H1 (cell line): ENCODE measurements around the gene RFFL. TPM values are rescaled to one million over a fixed set of nuclear protein-coding genes. Genes with fewer than 3 reads are reported as not detected.

Source experiments
- CHD2 ChIP-seq: IDR thresholded peaks from 2 replicates; pipeline ENCODE4 v1.6.1; 2012; ENCODE audit warnings: low read length, improper control_type of control experiment
- POLR2A ChIP-seq, 2 experiments: IDR thresholded peaks; 1 replicate in 1 of 2; 2 replicates in 1 of 2; pipeline ENCODE4 v1.6.1; 2011; ENCODE audit warnings: low read depth in 2 of 2, low read length in 2 of 2, mild to moderate bottlenecking in 2 of 2; ENCODE audit errors: control extremely low read depth in 1 of 2
- RFX5 ChIP-seq: IDR thresholded peaks from 2 replicates; pipeline ENCODE4 v1.6.1; 2011; ENCODE audit warnings: low read depth, low read length, improper control_type of control experiment, borderline replicate concordance
- RNF2 ChIP-seq: fragments of 200-900, 300-1000 bp; sonication (generic); IDR thresholded peaks from 2 replicates; pipeline ENCODE4 v1.7.1; 2016; ENCODE audit warnings: borderline replicate concordance, low read depth, mild to moderate bottlenecking, antibody characterized with exemption, low read length; ENCODE audit not compliant: poor library complexity, severe bottlenecking; ENCODE audit errors: missing control alignments
- SAP30 ChIP-seq: fragments of 300-600 bp; sonication (generic); IDR thresholded peaks from 2 replicates; pipeline ENCODE4 v1.7.1; 2012; ENCODE audit warnings: low read length, moderate library complexity, mild to moderate bottlenecking, inconsistent platforms; ENCODE audit not compliant: insufficient read depth, insufficient replicate concordance
- SP1 ChIP-seq: IDR thresholded peaks from 2 replicates; pipeline ENCODE4 v1.6.1; 2011; ENCODE audit warnings: low read depth, low read length
- TAF7 ChIP-seq: optimal IDR thresholded peaks from 2 replicates; pipeline ENCODE3; 2011; ENCODE audit warnings: low read depth, mild to moderate bottlenecking, inconsistent platforms, low read length, moderate library complexity, borderline replicate concordance
- ZNF274 ChIP-seq: IDR thresholded peaks from 2 replicates; pipeline ENCODE4 v1.7.0; 2012; ENCODE audit warnings: low read length, borderline replicate concordance; ENCODE audit errors: extremely low read depth
- polyA plus RNA-seq, 7 experiments: library from polyadenylated mRNA; depleted of rRNA in 3 of 7; stranded (reverse) in 5 of 7; unstranded in 2 of 7; fragments of >200 nt in 5 of 7; fragments of 200-250 nt in 2 of 7; gene quantifications; 1 replicate in 5 of 7; 2 replicates in 1 of 7; 4 replicates in 1 of 7; pipeline versions ENCODE4 v1.2.1 to v1.2.3, GENCODE V29; 2011 to 2013; ENCODE audit warnings: missing spikeins in 2 of 7, mixed read lengths in 2 of 7
- total RNA-seq: library from RNA; stranded (reverse); fragmentation: NEBNext Ultra II Directional; extraction: Animal tissue kit (Norgen Biotek cat#: 25700); gene quantifications from 2 replicates; pipeline ENCODE4 v1.2.1, GENCODE V29; 2021
- TF ChIP-seq, protein P1 (sequence below): fragments of 300-600 bp; sonication (generic); IDR thresholded peaks from 2 replicates; pipeline ENCODE4 v1.7.1; 2012; ENCODE audit warnings: low read length, moderate library complexity, mild to moderate bottlenecking, inconsistent platforms; ENCODE audit not compliant: insufficient replicate concordance
- TF ChIP-seq, protein P2 (sequence below): IDR thresholded peaks from 2 replicates; pipeline ENCODE4 v1.6.1; 2012; ENCODE audit warnings: inconsistent platforms

RFFL gene
- total and polyA plus RNA-seq, 2 of the 8 experiments (the other 6 are each of a cell fraction or from before 2014, with no cell fraction given) = 14.0 to 24.5 TPM

DNA sequence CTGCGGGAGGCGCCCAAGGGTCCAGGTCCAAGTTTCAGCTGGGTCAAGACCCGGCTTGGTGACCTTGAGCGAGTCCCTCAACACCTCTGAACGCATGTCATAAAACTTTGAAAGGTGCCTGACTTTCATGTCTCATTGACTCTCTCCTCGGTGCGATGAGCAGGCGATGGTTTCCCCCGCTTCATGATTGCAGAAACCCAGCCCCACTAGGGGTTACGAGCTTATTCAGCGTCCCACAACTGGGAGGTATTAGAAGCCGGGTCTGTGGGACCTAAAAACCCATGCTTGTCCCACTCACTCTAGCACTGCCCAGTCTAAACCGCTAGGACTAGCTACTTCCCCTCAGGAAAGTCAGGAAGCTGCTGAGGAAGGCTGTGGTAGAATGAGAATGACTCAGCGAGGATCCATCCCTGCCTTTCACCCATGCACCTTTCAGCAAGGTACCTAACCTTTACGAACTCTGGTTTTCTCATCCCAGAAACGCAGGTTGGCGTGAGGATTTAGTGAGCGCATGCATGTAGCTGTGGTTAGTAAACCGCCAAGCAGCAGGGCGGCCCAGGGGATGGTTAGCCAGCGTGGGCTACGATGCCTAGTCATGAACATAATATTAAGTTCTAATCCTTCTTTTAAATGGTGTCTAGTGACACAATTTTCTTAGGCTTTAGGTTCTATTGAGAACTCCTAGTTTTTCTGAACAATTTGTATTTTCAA lies 26.2 kb upstream of the RFFL start (continued):
- peak; percentile 2 for TF ChIP-seq TAF7
- no peak for TF ChIP-seq RFX5
- no peak for TF ChIP-seq SP1
- TF ChIP-seq RNF2 = no peak
- no peak for TF ChIP-seq CHD2
- TF ChIP-seq ZNF274 = no peak
- TF ChIP-seq, protein P1, sequence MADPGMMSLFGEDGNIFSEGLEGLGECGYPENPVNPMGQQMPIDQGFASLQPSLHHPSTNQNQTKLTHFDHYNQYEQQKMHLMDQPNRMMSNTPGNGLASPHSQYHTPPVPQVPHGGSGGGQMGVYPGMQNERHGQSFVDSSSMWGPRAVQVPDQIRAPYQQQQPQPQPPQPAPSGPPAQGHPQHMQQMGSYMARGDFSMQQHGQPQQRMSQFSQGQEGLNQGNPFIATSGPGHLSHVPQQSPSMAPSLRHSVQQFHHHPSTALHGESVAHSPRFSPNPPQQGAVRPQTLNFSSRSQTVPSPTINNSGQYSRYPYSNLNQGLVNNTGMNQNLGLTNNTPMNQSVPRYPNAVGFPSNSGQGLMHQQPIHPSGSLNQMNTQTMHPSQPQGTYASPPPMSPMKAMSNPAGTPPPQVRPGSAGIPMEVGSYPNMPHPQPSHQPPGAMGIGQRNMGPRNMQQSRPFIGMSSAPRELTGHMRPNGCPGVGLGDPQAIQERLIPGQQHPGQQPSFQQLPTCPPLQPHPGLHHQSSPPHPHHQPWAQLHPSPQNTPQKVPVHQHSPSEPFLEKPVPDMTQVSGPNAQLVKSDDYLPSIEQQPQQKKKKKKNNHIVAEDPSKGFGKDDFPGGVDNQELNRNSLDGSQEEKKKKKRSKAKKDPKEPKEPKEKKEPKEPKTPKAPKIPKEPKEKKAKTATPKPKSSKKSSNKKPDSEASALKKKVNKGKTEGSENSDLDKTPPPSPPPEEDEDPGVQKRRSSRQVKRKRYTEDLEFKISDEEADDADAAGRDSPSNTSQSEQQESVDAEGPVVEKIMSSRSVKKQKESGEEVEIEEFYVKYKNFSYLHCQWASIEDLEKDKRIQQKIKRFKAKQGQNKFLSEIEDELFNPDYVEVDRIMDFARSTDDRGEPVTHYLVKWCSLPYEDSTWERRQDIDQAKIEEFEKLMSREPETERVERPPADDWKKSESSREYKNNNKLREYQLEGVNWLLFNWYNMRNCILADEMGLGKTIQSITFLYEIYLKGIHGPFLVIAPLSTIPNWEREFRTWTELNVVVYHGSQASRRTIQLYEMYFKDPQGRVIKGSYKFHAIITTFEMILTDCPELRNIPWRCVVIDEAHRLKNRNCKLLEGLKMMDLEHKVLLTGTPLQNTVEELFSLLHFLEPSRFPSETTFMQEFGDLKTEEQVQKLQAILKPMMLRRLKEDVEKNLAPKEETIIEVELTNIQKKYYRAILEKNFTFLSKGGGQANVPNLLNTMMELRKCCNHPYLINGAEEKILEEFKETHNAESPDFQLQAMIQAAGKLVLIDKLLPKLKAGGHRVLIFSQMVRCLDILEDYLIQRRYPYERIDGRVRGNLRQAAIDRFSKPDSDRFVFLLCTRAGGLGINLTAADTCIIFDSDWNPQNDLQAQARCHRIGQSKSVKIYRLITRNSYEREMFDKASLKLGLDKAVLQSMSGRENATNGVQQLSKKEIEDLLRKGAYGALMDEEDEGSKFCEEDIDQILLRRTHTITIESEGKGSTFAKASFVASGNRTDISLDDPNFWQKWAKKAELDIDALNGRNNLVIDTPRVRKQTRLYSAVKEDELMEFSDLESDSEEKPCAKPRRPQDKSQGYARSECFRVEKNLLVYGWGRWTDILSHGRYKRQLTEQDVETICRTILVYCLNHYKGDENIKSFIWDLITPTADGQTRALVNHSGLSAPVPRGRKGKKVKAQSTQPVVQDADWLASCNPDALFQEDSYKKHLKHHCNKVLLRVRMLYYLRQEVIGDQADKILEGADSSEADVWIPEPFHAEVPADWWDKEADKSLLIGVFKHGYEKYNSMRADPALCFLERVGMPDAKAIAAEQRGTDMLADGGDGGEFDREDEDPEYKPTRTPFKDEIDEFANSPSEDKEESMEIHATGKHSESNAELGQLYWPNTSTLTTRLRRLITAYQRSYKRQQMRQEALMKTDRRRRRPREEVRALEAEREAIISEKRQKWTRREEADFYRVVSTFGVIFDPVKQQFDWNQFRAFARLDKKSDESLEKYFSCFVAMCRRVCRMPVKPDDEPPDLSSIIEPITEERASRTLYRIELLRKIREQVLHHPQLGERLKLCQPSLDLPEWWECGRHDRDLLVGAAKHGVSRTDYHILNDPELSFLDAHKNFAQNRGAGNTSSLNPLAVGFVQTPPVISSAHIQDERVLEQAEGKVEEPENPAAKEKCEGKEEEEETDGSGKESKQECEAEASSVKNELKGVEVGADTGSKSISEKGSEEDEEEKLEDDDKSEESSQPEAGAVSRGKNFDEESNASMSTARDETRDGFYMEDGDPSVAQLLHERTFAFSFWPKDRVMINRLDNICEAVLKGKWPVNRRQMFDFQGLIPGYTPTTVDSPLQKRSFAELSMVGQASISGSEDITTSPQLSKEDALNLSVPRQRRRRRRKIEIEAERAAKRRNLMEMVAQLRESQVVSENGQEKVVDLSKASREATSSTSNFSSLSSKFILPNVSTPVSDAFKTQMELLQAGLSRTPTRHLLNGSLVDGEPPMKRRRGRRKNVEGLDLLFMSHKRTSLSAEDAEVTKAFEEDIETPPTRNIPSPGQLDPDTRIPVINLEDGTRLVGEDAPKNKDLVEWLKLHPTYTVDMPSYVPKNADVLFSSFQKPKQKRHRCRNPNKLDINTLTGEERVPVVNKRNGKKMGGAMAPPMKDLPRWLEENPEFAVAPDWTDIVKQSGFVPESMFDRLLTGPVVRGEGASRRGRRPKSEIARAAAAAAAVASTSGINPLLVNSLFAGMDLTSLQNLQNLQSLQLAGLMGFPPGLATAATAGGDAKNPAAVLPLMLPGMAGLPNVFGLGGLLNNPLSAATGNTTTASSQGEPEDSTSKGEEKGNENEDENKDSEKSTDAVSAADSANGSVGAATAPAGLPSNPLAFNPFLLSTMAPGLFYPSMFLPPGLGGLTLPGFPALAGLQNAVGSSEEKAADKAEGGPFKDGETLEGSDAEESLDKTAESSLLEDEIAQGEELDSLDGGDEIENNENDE = no peak
- 0 out of 3 replicates have a peak, but pooled peaks of 1 of the 2 experiments have one; percentile 17 for TF ChIP-seq POLR2A (IDR thresholded peaks at IDR 0.05; ENCODE audit: control extremely low read depth in 1 of 2, low read depth in 2 of 2, low read length in 2 of 2)
- TF ChIP-seq SAP30 = no peak
- TF ChIP-seq, protein P2, sequence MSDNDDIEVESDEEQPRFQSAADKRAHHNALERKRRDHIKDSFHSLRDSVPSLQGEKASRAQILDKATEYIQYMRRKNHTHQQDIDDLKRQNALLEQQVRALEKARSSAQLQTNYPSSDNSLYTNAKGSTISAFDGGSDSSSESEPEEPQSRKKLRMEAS = no peak; the same call in 1 of the 2 replicates
